ENCODE data around the gene SRD5A3.

Gene SRD5A3

GRCh38 chr4:55354648-55355047 is 8.6 kb downstream of the SRD5A3 start:
- peaks cover 30% of the 10 kb centered on the region for H3K36me3 ChIP-seq (ENCODE audit: insufficient read depth, low read length)
- no peak overlapping the region for H2AFZ ChIP-seq (ENCODE audit: low read depth, low read length)
- peaks cover 5% of the 10 kb centered on the region for H4K20me1 ChIP-seq (ENCODE audit: insufficient read depth, low read length)
- 0 out of 2 replicates have a peak, but pooled peaks cover under 1% of the 10 kb centered on the region for H3K4me1 ChIP-seq (ENCODE audit: insufficient read depth, low read length)
- no peaks in the 10 kb centered on the region for H3K27me3 ChIP-seq (ENCODE audit: insufficient read depth, low read length, poor library complexity)
- no peak overlapping the region for H3K4me2 ChIP-seq (ENCODE audit: insufficient read depth, low read length)
- TF ChIP-seq CTCF (IDR thresholded peaks at IDR 0.05; ENCODE audit: borderline replicate concordance, extremely low read depth, low read length, poor library complexity, severe bottlenecking) (no peak), EZH2 (IDR thresholded peaks at IDR 0.05; ENCODE audit: borderline replicate concordance, low read depth, low read length, severe bottlenecking) (no peak)
- ATAC-seq (ENCODE audit: insufficient read depth, low read depth) (no peak), DNase-seq (no peak)
- no peak overlapping the region for H3K27ac ChIP-seq (ENCODE audit: low read length)
- H3K79me2 ChIP-seq (ENCODE audit: insufficient read depth, low read length), result peaks cover 11% of the 10 kb centered on the region; the same call in 1 of the 2 replicates
- no peaks in the 10 kb centered on the region for H3K9me3 ChIP-seq (ENCODE audit: insufficient read depth, low read length, severe bottlenecking)
- no peak overlapping the region for H3K9ac ChIP-seq (ENCODE audit: low read depth, low read length)
- no peak overlapping the region for H3K4me3 ChIP-seq (ENCODE audit: low read depth in 1 of 2, low read length in 2 of 2)

- no peak overlapping the region for H2AFZ ChIP-seq (ENCODE audit: low read depth, low read length)
- no peak for DNase-seq
- peaks cover 30% of the 10 kb centered on the region for H3K36me3 ChIP-seq (ENCODE audit: insufficient read depth, low read length)
- H3K79me2 ChIP-seq (ENCODE audit: insufficient read depth, low read length), result peaks cover 6% of the 10 kb centered on the region; the same call in 1 of the 2 replicates
- H3K9me3 ChIP-seq (ENCODE audit: insufficient read depth, low read length, severe bottlenecking), result no peaks in the 10 kb centered on the region
- no peak overlapping the region for H3K27ac ChIP-seq (ENCODE audit: low read length)
- ATAC-seq (ENCODE audit: insufficient read depth, low read depth), result no peak
- no peak overlapping the region for H3K9ac ChIP-seq (ENCODE audit: low read depth, low read length)
- no peaks in the 10 kb centered on the region for H3K27me3 ChIP-seq (ENCODE audit: insufficient read depth, low read length, poor library complexity)
- H4K20me1 ChIP-seq (ENCODE audit: insufficient read depth, low read length), result peaks cover 5% of the 10 kb centered on the region
- no peak overlapping the region for H3K4me3 ChIP-seq (ENCODE audit: low read depth in 1 of 2, low read length in 2 of 2)
- no peak overlapping the region for H3K4me2 ChIP-seq (ENCODE audit: insufficient read depth, low read length)
- no peaks in the 10 kb centered on the region for H3K4me1 ChIP-seq (ENCODE audit: insufficient read depth, low read length)
- TF ChIP-seq CTCF (IDR thresholded peaks at IDR 0.05; ENCODE audit: borderline replicate concordance, extremely low read depth, low read length, poor library complexity, severe bottlenecking) (no peak), EZH2 (IDR thresholded peaks at IDR 0.05; ENCODE audit: borderline replicate concordance, low read depth, low read length, severe bottlenecking) (no peak)
These were observed 9.5 kb downstream of the SRD5A3 start for GRCh38 chr4:55355555-55355954.

GRCh38 chr4:55356991-55357461 is 11.0 kb downstream of the SRD5A3 start:
- ATAC-seq (ENCODE audit: insufficient read depth, low read depth) (no peak), DNase-seq (no peak)
- H3K9ac ChIP-seq (ENCODE audit: low read depth, low read length), result no peak overlapping the region
- H4K20me1 ChIP-seq (ENCODE audit: insufficient read depth, low read length), result peaks cover 5% of the 10 kb centered on the region
- no peaks in the 10 kb centered on the region for H3K79me2 ChIP-seq (ENCODE audit: insufficient read depth, low read length)
- TF ChIP-seq CTCF (IDR thresholded peaks at IDR 0.05; ENCODE audit: borderline replicate concordance, extremely low read depth, low read length, poor library complexity, severe bottlenecking) (no peak), EZH2 (IDR thresholded peaks at IDR 0.05; ENCODE audit: borderline replicate concordance, low read depth, low read length, severe bottlenecking) (no peak)
- no peak overlapping the region for H3K4me2 ChIP-seq (ENCODE audit: insufficient read depth, low read length)
- peaks cover 18% of the 10 kb centered on the region for H3K36me3 ChIP-seq (ENCODE audit: insufficient read depth, low read length)
- no peaks in the 10 kb centered on the region for H3K27me3 ChIP-seq (ENCODE audit: insufficient read depth, low read length, poor library complexity)
- H3K4me3 ChIP-seq (ENCODE audit: low read depth in 1 of 2, low read length in 2 of 2), result no peak overlapping the region
- H3K4me1 ChIP-seq (ENCODE audit: insufficient read depth, low read length), result no peaks in the 10 kb centered on the region
- H3K27ac ChIP-seq (ENCODE audit: low read length), result no peak overlapping the region
- H2AFZ ChIP-seq (ENCODE audit: low read depth, low read length), result no peak overlapping the region
- no peaks in the 10 kb centered on the region for H3K9me3 ChIP-seq (ENCODE audit: insufficient read depth, low read length, severe bottlenecking)

All from DND-41 (cell line).